Measurements from ENCODE around the gene IL17RD.

GRCh38 chr3:57147071-57147470 lies 18.1 kb downstream of the IL17RD start:
- TF ChIP-seq POLR2AphosphoS5 (IDR thresholded peaks at IDR 0.05; ENCODE audit: insufficient read depth in 1 of 2, low read depth in 1 of 2): no peak
- TF ChIP-seq, protein P1, sequence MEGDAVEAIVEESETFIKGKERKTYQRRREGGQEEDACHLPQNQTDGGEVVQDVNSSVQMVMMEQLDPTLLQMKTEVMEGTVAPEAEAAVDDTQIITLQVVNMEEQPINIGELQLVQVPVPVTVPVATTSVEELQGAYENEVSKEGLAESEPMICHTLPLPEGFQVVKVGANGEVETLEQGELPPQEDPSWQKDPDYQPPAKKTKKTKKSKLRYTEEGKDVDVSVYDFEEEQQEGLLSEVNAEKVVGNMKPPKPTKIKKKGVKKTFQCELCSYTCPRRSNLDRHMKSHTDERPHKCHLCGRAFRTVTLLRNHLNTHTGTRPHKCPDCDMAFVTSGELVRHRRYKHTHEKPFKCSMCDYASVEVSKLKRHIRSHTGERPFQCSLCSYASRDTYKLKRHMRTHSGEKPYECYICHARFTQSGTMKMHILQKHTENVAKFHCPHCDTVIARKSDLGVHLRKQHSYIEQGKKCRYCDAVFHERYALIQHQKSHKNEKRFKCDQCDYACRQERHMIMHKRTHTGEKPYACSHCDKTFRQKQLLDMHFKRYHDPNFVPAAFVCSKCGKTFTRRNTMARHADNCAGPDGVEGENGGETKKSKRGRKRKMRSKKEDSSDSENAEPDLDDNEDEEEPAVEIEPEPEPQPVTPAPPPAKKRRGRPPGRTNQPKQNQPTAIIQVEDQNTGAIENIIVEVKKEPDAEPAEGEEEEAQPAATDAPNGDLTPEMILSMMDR (IDR thresholded peaks at IDR 0.05): no peak

Measured in vagina (tissue), 2 donors.